Smooth muscle cell (in vitro differentiated cells): ENCODE results near the gene MPZL1. TPM values are rescaled to one million over a fixed set of nuclear protein-coding genes. Genes with fewer than 3 reads are reported as not detected.
A peak's percentile ranks its signal among the peaks of the same experiment; 100 is the strongest.

Source experiments
- DNase-seq: peaks from one replicate; lab custom pipeline; 2025; ENCODE audit not compliant: unreplicated experiment; lab: John Stamatoyannopoulos, UW
- H2AFZ ChIP-seq: fragments of 200-600 bp; sonication (generic); 2 replicates; pipeline ENCODE4 v1.6.0; 2016; ENCODE audit warnings: antibody characterized with exemption, low read depth, mild to moderate bottlenecking
- H3F3A ChIP-seq: fragments of 200-600 bp; sonication (generic); 2 replicates; pipeline ENCODE4 v1.6.0; 2017; ENCODE audit warnings: antibody characterized with exemption, low read depth
- H3K27ac ChIP-seq: fragments of 200-600 bp; sonication (generic); 2 replicates; pipeline ENCODE4 v1.5.1; 2016; ENCODE audit warnings: low read depth, mild to moderate bottlenecking
- H3K27me3 ChIP-seq: fragments of 200-600 bp; sonication (generic); 2 replicates; pipeline ENCODE4 v1.6.1; 2016; ENCODE audit warnings: low read depth, mild to moderate bottlenecking
- H3K36me3 ChIP-seq: fragments of 200-600 bp; sonication (generic); 2 replicates; pipeline ENCODE4 v1.5.1; 2016; ENCODE audit warnings: low read depth
- H3K4me1 ChIP-seq: fragments of 200-600 bp; sonication (generic); 2 replicates; pipeline ENCODE4 v1.5.1; 2016; ENCODE audit warnings: low read depth
- H3K4me2 ChIP-seq: fragments of 200-600 bp; sonication (generic); 2 replicates; pipeline ENCODE4 v1.6.0; 2016; ENCODE audit warnings: mild to moderate bottlenecking
- H3K4me3 ChIP-seq: fragments of 200-600 bp; sonication (generic); 2 replicates; pipeline ENCODE4 v1.5.1; 2016; ENCODE audit warnings: mild to moderate bottlenecking
- H3K79me2 ChIP-seq: fragments of 200-600 bp; sonication (generic); 2 replicates; pipeline ENCODE4 v1.6.0; 2016; ENCODE audit warnings: low read depth, mild to moderate bottlenecking
- H3K9ac ChIP-seq: fragments of 200-600 bp; sonication (generic); 2 replicates; pipeline ENCODE4 v1.6.0; 2016; ENCODE audit warnings: low read depth
- H3K9me3 ChIP-seq: fragments of 200-600 bp; sonication (generic); replicated peaks from 2 replicates; pipeline ENCODE4 v1.5.1; 2016; ENCODE audit warnings: low read depth
- H4K20me1 ChIP-seq: fragments of 200-600 bp; sonication (generic); 2 replicates; pipeline ENCODE4 v1.6.0; 2016; ENCODE audit warnings: low read depth
- WGBS: methylation state at CpG from one replicate; pipeline ENCODE4 v1.1.7; 2016; ENCODE audit warnings: low lambda C conversion rate; 5-methylcytosine and 5-hydroxymethylcytosine counted together
- polyA plus RNA-seq: library from polyadenylated mRNA; unstranded; fragments of >200 nt; fragmentation: Nextera tagmentation; extraction: Ambion mirVana; gene quantifications from 2 replicates; pipeline ENCODE4 v1.2.1, GENCODE V29; 2016
- total RNA-seq: library from RNA; depleted of rRNA; stranded (reverse); fragments of >200 nt; gene quantifications from 2 replicates; pipeline ENCODE4 v1.2.3, GENCODE V29; 2014
- TF ChIP-seq, protein P1 (sequence below): fragments of 200-600 bp; sonication (generic); IDR thresholded peaks from 2 replicates; pipeline ENCODE4 v1.5.1; 2017; ENCODE audit warnings: borderline replicate concordance, mild to moderate bottlenecking, antibody characterized with exemption; ENCODE audit not compliant: insufficient read depth, poor library complexity, severe bottlenecking

Gene MPZL1
- total and polyA plus RNA-seq, 2 experiments from 2014 or later: 250 to 276 TPM

DNA sequence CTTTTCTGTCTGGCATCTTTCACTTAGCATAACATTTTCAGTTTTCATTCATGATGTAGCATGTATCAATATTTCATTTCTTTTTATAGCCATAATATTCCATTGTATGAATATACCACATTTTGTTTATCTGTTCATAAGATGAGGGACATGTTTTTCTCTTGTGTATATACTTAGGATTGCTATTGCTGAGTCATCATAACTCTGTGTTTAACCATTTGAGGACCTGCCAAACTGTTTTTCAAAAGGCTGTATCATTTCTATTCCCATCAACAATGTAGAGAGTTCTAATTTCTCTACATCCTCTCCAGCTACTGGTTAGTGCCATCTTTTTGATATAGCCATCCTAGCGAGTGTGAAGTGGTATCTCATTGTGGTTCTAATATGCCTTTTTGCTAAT, 26.2 kb downstream of the MPZL1 start:
- peaks cover 100% of the 10 kb centered on the region for H4K20me1 ChIP-seq

DNA sequence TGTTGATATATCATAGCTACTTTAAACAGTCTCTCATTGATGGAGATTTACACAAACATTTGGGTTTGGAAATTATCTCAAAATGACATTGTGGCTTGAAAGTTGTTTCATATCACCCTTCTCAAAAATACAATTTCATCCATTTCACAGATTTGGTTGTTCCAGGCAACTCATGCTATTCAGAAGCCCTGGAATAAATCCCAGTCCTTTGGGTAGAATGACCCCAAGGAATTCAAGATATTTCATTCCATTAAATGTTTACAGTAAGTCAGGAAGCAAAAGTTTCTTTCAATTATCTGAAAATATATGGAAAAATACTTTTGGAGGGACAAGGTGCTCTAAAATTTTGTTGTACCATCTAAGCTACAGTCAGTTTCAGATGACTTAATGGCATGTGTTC, 27.1 kb downstream of the MPZL1 start:
- Histone ChIP-seq H3K36me3 (no peaks in the 10 kb centered on the region), H3K9me3 (no peaks in the 10 kb centered on the region), H3K4me2 (peak overlapping the region; percentile 22), H3K27me3 (no peaks in the 10 kb centered on the region), H3F3A (peaks cover 2% of the 10 kb centered on the region), H3K79me2 (peaks cover 100% of the 10 kb centered on the region), H3K27ac (no peak overlapping the region), H2AFZ (no peak overlapping the region), H3K4me3 (no peak overlapping the region), H3K9ac (no peak overlapping the region), H4K20me1 (peaks cover 100% of the 10 kb centered on the region), H3K4me1 (no peaks in the 10 kb centered on the region)
- no peak for DNase-seq
- TF ChIP-seq, protein P1, sequence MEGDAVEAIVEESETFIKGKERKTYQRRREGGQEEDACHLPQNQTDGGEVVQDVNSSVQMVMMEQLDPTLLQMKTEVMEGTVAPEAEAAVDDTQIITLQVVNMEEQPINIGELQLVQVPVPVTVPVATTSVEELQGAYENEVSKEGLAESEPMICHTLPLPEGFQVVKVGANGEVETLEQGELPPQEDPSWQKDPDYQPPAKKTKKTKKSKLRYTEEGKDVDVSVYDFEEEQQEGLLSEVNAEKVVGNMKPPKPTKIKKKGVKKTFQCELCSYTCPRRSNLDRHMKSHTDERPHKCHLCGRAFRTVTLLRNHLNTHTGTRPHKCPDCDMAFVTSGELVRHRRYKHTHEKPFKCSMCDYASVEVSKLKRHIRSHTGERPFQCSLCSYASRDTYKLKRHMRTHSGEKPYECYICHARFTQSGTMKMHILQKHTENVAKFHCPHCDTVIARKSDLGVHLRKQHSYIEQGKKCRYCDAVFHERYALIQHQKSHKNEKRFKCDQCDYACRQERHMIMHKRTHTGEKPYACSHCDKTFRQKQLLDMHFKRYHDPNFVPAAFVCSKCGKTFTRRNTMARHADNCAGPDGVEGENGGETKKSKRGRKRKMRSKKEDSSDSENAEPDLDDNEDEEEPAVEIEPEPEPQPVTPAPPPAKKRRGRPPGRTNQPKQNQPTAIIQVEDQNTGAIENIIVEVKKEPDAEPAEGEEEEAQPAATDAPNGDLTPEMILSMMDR: no peak

More for the DNA sequence above, 26.2 kb downstream of the MPZL1 start:
- TF ChIP-seq, protein P1: no peak
- Histone ChIP-seq H3K9me3 (no peaks in the 10 kb centered on the region), H3K36me3 (no peaks in the 10 kb centered on the region), H3K4me3 (no peak overlapping the region), H3K4me2 (peak overlapping the region; percentile 22), H3K27ac (peak overlapping the region; percentile 40), H3K79me2 (peaks cover 100% of the 10 kb centered on the region), H3K4me1 (peaks cover 1% of the 10 kb centered on the region), H3K27me3 (no peaks in the 10 kb centered on the region), H3F3A (no peaks in the 10 kb centered on the region), H2AFZ (no peak overlapping the region), H3K9ac (no peak overlapping the region)
- 98% methylated on average over 1 of the region's 1 CpG for WGBS
- no peak for DNase-seq

DNA sequence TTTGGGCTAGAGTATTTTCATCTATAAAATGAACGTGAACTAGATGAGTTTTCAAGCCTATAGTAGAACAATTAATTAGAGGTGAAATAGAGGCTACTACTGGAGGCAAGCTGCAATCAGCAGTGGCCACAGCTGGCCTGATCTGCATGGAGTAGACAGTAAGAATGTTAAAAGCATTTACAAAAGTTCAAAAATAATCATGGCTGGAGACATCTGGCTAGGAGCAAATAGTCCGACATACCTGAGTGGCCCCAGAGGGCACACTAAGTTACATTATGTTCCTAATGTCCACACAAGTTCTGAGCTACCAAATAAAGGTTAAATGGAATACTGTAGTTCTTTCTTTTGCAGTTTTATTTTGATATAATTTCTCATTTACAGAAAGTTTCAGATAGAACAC, 28.0 kb downstream of the MPZL1 start:
- Histone ChIP-seq H2AFZ (no peak overlapping the region), H3K9ac (no peak overlapping the region), H3K27ac (no peak overlapping the region), H3K9me3 (no peaks in the 10 kb centered on the region), H3K4me1 (no peaks in the 10 kb centered on the region), H4K20me1 (peaks cover 100% of the 10 kb centered on the region), H3K4me3 (no peak overlapping the region), H3K4me2 (peak overlapping the region; percentile 22), H3F3A (peaks cover 7% of the 10 kb centered on the region), H3K36me3 (no peaks in the 10 kb centered on the region), H3K79me2 (peaks cover 100% of the 10 kb centered on the region), H3K27me3 (no peaks in the 10 kb centered on the region)
- no peak for DNase-seq
- 85% methylated on average over 2 of the region's 2 CpGs for whole genome bisulfite sequencing
- TF ChIP-seq, protein P1: no peak

DNA sequence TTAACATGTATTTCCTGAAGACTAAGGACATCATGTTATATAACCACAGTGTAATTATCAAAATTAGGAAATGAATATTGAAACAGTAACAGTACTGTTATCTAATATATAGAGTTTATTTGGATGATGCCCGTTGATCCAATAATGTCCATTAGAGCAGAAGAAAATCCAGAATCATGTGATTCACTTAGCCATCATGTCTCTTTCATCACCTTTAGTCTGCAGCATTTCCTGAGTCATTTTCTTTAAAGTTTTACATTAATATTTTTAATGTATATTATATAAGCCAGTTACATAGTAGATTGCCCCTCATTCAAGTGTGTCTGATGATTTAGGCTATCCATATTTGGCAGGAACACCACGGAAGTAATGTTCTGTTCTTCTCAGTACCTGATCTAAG, 28.9 kb downstream of the MPZL1 start:
- Histone ChIP-seq H3K4me3 (no peak overlapping the region), H3K79me2 (peaks cover 100% of the 10 kb centered on the region), H3K27ac (no peak overlapping the region), H3F3A (peaks cover 7% of the 10 kb centered on the region), H4K20me1 (peaks cover 100% of the 10 kb centered on the region), H3K9ac (no peak overlapping the region), H3K36me3 (no peaks in the 10 kb centered on the region), H3K4me2 (no peak overlapping the region), H2AFZ (no peak overlapping the region), H3K9me3 (no peaks in the 10 kb centered on the region), H3K27me3 (no peaks in the 10 kb centered on the region), H3K4me1 (no peaks in the 10 kb centered on the region)
- TF ChIP-seq, protein P1: no peak
- DNase-seq: no peak
- 95% methylated on average over 2 of the region's 2 CpGs for WGBS
